Measurements from ENCODE around the gene TCERG1L.

GRCh38 chr10:131220601-131221171 is 90.8 kb downstream of the TCERG1L start:
- TF ChIP-seq POLR2A (IDR thresholded peaks at IDR 0.05; ENCODE audit: low read depth, low read length) (no peak), TAF1 (IDR thresholded peaks at IDR 0.05; ENCODE audit: borderline replicate concordance, low read depth, low read length) (no peak), POLR2AphosphoS5 (IDR thresholded peaks at IDR 0.05; ENCODE audit: low read depth, low read length) (no peak)
